ENCODE measurements around the gene EXOC3L1. TPM values are rescaled to one million over a fixed set of nuclear protein-coding genes. Genes with fewer than 3 reads are reported as not detected.

The EXOC3L1 gene
- total and polyA plus RNA-seq, 2 of the 13 experiments (the other 11 are each of a cell fraction or from before 2014, with no cell fraction given): 0.12 TPM; not detected in 1

GRCh38 chr16:67183627-67184452 is 6.1 kb downstream of the EXOC3L1 start, which contains the start of gene MATCAP1 (continued):
- TF ChIP-seq MTA1 (CRISPR knock-in tag; IDR thresholded peaks at IDR 0.05; ENCODE audit: borderline replicate concordance) (0 out of 2 replicates have a peak, but pooled peaks have one; percentile 76), STAG1 (CRISPR knock-in tag; IDR thresholded peaks at IDR 0.05) (0 out of 2 replicates have a peak, but pooled peaks have one; percentile 15), HNF4G (IDR thresholded peaks at IDR 0.05; ENCODE audit: borderline replicate concordance, low read depth, low read length) (no peak), HNF4G (CRISPR knock-in tag; IDR thresholded peaks at IDR 0.05; ENCODE audit: borderline replicate concordance, low read depth) (no peak), RERE (CRISPR knock-in tag; IDR thresholded peaks at IDR 0.05; ENCODE audit: low read depth) (peak; percentile 34; the same call in 1 of the 2 replicates), ZNF441 (CRISPR knock-in tag; IDR thresholded peaks at IDR 0.05; ENCODE audit: borderline replicate concordance) (0 out of 2 replicates have a peak, but pooled peaks have one; percentile 60), DMAP1 (CRISPR knock-in tag; IDR thresholded peaks at IDR 0.05) (peak; percentile 75; the same call in 1 of the 2 replicates), POLR2AphosphoS2 (IDR thresholded peaks at IDR 0.05; ENCODE audit: low read depth, low read length) (no peak), GMEB2 (CRISPR knock-in tag; IDR thresholded peaks at IDR 0.05; ENCODE audit: low read depth) (peak; percentile 97), KDM4B (CRISPR knock-in tag; IDR thresholded peaks at IDR 0.05) (0 out of 2 replicates have a peak, but pooled peaks have one; percentile 25), ZNF296 (CRISPR knock-in tag; conservative IDR thresholded peaks at IDR 0.05) (no peak), ZNF224 (CRISPR knock-in tag; IDR thresholded peaks at IDR 0.05) (peak; percentile 25; the same call in 1 of the 2 replicates), E2F5 (CRISPR knock-in tag; conservative IDR thresholded peaks at IDR 0.05) (peak; percentile 46; the same call in 1 of the 2 replicates), HES4 (CRISPR knock-in tag; IDR thresholded peaks at IDR 0.05; ENCODE audit: borderline replicate concordance) (peak; percentile 43; the same call in 1 of the 2 replicates), ELF1 (CRISPR knock-in tag; IDR thresholded peaks at IDR 0.05) (peak; percentile 29), HDAC1 (CRISPR knock-in tag; IDR thresholded peaks at IDR 0.05) (peak; percentile 91), ZEB1 (IDR thresholded peaks at IDR 0.05; ENCODE audit: insufficient replicate concordance, low read depth) (no peak), ZNF773 (CRISPR knock-in tag; IDR thresholded peaks at IDR 0.05; ENCODE audit: borderline replicate concordance) (0 out of 2 replicates have a peak, but pooled peaks have one; percentile 20), ZNF839 (CRISPR knock-in tag; IDR thresholded peaks at IDR 0.05; ENCODE audit: borderline replicate concordance) (0 out of 2 replicates have a peak, but pooled peaks have one; percentile 57)

Measured in HepG2 (cell line).